Stimulated activated CD8-positive, alpha-beta memory T cell treated with anti-CD3 and anti-CD28 coated beads, Interleukin-4, amount 100 ng/mL, for 24 hours (primary cell): Measurements from ENCODE around the gene IL2RA.

Source experiments
- DNase-seq: peaks from one replicate; pipeline ENCODE4 v3.0.0-alpha.2; 2020; ENCODE audit warnings: low read depth

IL2RA gene

GRCh38 chr10:6038071-6038631 lies 24.0 kb downstream of the IL2RA start:
- DNase-seq, result no peak

- DNase-seq, result no peak
These were observed 24.7 kb downstream of the IL2RA start for GRCh38 chr10:6037422-6037821.

GRCh38 chr10:6036861-6037321 lies 25.3 kb downstream of the IL2RA start:
- DNase-seq, result no peak

GRCh38 chr10:6035931-6036575 lies 26.1 kb downstream of the IL2RA start:
- no peak for DNase-seq

GRCh38 chr10:6035101-6035834 lies 26.9 kb downstream of the IL2RA start:
- DNase-seq, result no peak

- DNase-seq, result no peak
These were observed 27.8 kb downstream of the IL2RA start for GRCh38 chr10:6034371-6034770.

GRCh38 chr10:6033954-6034353 lies 28.2 kb downstream of the IL2RA start:
- no peak for DNase-seq

- no peak for DNase-seq
These were observed 31.2 kb downstream of the IL2RA start for GRCh38 chr10:6030940-6031339.

- no peak for DNase-seq
These were observed 31.9 kb downstream of the IL2RA start for GRCh38 chr10:6030217-6030616.

GRCh38 chr10:6027929-6028328 lies 34.2 kb downstream of the IL2RA start:
- DNase-seq, result no peak

- no peak for DNase-seq
These were observed 36.4 kb downstream of the IL2RA start for GRCh38 chr10:6025683-6026255.

GRCh38 chr10:6024334-6024682 lies 37.9 kb downstream of the IL2RA start:
- no peak for DNase-seq

GRCh38 chr10:6023661-6024333 lies 38.4 kb downstream of the IL2RA start:
- no peak for DNase-seq

GRCh38 chr10:6022660-6023059 lies 39.5 kb downstream of the IL2RA start:
- DNase-seq, result no peak

- no peak for DNase-seq
These were observed 41.3 kb downstream of the IL2RA start for GRCh38 chr10:6020826-6021225.

- DNase-seq, result no peak
These were observed 42.4 kb downstream of the IL2RA start for GRCh38 chr10:6019796-6020195.

- DNase-seq, result no peak
These were observed 43.0 kb downstream of the IL2RA start for GRCh38 chr10:6019010-6019782.

- DNase-seq, result no peak
These were observed 43.7 kb downstream of the IL2RA start for GRCh38 chr10:6018422-6018821.

- DNase-seq, result no peak
These were observed 44.3 kb downstream of the IL2RA start for GRCh38 chr10:6017781-6018354.

GRCh38 chr10:6014241-6014761 lies 47.9 kb downstream of the IL2RA start:
- no peak for DNase-seq
